Hindlimb muscle (tissue), 1 donor: ENCODE measurements around the gene CEMIP. TPM values are rescaled to one million over a fixed set of nuclear protein-coding genes. Genes with fewer than 3 reads are reported as not detected.

Experiments
- DNase-seq: peaks from one replicate; pipeline ENCODE4 v3.0.0-alpha.2; 2013
- polyA plus RNA-seq: library from polyadenylated mRNA; unstranded; fragments of 120-200 nt; gene quantifications from one replicate; pipeline ENCODE4 v1.2.1, GENCODE V29; 2013; ENCODE audit not compliant: insufficient read length

The CEMIP gene
- polyA plus RNA-seq, 1 donor, result 2.1 TPM

DNA sequence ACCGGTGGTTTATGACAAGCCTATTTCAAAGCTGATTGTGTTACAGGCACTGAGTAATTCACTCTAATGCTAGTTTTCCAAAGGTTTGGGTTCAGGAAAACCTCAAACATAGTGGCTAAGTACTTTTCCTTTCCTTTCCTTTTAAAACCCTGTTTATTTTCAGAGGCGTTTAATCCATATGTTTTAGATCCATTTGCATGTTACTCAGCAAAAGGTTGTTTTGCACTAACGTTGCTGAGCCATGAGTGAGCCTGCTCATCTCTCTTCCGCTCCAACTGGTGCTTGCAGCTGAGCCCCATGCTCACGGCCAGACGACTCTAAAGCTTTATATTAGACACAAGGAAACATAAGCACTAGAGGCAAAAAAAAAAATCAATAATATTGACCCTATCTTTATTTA lies 9.4 kb downstream of the CEMIP start:
- no peak for DNase-seq

DNA sequence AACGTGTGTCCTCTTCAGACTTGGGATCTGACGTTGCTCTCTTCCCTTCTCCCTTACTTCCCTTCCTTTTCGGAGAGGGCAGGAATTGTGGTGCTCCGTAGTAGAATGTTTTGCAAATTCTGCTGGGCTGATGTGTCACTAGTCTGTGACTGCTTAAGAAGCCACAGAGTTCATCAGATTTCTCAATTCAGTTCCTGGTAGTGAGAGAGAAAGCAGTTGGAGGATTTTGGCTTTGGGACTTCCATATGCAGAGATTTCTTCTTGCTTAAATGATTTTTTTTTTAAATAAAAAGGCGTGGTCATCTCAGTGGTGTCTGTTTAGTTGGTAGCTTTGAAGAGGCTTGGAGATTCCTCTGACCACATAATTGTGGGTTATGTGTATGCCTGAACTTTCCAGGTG lies 10.1 kb downstream of the CEMIP start:
- no peak for DNase-seq

DNA sequence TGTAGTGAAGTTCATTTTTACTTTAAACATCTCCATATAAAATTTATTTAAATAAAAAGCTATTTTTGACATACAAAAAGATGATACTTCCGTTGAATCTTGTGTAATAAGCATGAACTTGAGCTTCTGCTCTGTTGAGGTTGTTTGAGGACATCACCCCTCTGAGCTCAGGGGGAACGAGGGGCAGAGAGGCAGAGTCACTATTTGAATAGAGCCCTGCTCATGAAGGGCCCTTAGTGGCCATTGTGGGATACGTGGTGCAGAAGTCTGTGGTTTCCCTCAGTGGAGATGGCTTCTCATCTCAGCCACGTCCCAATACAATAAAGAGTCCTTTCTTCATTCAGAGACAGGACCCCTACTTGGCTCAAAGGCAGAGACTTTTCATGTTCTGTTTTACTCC lies 10.6 kb downstream of the CEMIP start:
- DNase-seq, result no peak

DNA sequence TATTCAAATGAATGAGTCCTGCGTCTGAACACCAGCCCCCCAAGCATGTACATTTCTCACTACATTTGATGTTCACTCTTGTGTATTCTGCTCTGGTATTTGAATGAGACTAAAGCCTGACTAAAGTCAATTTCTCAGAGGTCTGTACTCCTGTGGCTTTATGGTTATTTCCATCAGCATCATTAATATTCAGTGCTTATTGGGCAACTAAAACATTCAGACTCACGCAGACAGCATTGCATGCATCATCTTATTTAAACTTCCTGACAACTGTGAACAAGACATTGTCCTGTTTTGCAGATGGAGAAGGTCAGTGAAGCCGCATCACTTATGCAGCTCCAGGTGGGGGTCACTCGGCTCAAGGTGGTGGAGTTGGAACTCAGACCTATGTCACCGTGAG lies 11.1 kb downstream of the CEMIP start:
- no peak for DNase-seq

DNA sequence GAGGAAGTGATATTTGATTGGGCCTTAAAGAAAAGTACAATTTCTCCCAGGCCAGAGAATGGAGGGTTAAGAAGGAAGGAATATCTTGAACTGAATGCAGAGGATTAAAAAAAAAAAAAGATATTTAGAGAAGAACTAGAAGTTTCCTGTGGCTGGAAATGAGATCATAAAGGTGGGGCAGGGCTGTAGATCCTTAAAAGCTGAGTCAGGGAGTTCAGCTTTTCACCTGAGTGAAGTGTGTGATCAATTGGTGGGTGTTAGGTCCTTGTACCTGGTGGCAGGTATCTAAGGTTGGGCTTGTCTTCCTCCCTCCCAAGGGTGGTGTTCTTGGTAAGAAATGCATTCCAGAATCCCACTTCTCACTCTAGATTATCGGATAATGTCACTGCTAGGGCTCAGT lies 11.8 kb downstream of the CEMIP start:
- DNase-seq, result no peak

DNA sequence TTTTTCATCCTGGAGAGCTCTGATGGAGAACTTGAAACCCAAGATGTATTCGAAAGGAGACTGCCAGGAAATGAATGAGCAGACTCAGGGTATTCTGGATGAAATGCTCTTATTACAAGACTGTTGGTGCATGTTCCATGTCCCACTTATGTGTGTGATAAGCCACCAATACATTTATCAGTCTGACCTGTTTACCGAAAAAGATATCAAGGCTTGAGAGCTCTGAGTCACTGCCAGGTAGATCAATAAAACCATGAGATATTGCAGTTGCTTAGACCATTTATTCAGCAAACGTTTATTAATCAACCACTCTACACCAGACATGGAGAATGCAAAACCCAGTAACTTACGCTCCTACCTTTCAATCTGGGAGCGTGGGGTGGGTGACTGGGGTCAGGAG lies 17.2 kb downstream of the CEMIP start:
- DNase-seq, result no peak

DNA sequence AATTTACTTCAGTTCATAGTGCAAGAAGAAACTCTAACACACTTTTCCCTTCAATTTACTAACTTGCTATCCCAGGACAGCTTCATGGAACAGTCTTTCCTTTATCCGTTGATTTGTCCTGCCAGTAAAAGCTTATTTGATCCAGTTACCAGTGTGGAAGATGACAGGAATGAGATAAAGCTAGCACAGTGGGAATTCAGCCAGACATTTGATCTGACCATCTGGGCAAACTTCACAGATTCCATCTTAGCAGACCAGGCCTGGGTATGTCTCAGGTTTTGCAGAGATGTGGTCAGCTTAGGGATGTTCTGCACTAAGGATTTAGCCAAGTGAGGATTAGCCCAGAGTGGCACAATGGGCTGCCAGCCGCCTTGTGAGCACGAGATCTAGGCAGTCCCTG lies 19.7 kb downstream of the CEMIP start:
- DNase-seq, result no peak

DNA sequence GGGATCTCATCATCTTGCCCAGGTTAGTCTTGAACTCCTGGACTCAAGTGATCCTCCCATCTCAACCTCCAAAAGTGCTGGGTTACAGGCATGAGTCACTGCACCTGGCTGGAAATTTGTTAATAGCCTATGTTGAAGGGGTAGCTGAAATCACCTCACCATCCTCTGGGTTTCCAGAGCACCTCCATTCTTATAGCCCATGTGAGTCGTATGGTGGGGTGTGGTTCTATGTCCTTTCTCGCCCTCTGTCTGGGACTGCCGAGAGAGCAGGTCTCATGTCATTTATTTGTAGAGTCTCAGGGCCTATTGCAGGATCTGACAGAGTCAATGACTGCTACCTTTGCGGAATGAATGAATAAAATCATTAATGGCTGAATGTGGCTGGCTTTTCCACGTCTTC lies 20.9 kb downstream of the CEMIP start:
- no peak for DNase-seq

DNA sequence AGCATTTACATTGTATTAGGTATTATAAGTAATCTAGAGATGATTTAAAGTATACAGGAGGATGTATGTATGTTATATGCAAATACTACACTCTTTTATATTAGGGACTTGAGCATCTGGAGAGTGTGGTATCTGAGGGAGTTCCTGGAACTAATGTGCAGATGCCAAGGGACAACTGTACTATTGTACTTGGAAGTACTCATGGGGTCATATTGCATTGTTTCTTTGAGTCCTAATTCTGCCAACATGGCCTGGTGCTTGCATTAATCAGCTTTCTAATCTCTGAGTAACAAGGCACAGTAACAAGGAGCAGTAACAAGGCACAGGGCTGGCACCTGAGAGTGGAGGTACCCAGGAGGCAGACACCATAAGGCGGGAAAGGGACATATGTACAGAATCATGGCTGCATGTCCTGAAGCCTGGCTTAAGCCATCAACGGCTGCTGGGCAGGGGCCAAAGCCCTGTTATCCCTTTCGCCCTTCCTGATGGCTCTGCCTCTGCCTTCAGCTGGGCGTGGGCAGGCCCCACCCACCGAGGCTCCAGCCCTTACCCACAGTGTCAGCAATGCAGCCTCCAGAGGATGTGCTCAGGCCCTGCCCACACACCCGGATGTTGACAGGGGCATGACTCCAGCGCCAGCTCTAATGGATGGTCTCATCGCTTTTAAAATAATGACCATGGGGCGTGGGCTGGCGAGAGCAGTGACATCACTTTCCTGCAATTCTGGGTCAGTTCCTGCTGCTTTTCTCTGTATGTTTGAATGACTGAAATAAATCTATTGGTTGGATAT lies 22.9 kb downstream of the CEMIP start:
- no peak for DNase-seq

DNA sequence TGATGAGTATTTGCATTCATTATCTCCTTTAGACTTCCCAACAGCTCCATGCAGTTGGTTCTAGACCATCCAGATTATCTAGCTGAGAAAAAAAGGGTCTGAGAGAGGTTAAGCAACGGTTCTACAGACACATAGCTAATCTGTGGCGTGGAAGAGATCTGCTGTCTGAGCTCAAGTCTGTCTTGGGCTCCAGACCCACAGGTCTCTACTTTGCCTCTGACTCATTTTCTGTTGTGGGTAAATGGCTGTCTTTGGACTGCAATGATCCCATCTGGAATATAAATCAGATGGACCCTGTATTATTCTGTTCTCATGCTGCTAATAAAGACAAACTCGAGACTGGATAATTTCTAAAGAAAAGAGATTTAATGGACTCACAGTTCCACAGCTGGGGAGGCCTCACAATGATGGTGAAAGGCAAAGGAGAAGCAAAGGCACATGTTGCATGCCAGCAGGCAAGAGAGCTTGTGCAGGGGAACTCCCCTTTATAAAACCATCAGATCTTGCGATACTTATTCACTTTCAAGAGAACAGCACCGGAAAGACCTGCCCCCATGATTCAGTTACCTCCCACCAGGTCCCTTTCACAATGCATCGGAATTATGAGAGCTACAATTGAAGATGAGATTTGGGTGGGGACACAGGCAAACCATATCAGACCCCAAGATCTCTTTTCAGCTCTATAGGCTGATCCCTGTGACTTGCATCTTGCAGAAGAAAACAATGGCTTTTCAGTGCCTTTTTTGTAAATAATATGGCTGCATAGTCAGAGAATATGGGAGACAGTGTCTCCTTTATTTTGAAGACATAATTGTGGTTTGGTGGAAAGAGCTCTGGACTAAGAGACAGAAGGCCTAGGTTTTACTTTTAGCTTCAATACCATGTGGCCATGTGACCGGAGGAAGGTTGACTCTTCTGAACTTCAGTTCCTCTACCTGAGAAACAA lies 24.7 kb downstream of the CEMIP start:
- no peak for DNase-seq

DNA sequence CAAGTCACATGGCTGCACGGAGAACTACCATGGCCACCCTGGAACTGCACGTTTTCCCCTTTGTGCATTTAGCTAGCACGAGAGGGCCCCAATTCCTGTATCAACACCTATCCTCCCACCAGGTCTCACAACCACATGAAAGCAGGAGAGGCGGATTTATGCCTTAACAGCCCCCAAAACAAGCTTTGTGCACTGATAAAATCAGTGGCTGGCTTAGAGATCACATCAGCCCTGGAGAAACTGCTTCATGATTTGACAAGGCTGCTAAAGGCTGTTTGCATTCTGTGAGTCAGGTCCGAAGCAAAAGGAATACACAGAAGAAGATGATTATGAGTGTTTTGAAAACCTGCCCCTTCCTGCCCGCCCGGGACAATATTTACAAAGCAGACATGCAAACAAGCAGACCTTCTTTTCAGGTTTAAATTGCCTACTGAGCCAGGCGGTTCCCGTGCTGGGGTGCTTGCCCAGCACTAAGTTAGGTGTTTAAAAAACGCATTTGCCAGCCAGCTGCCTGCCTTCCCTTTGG lies 25.9 kb downstream of the CEMIP start:
- no peak for DNase-seq

DNA sequence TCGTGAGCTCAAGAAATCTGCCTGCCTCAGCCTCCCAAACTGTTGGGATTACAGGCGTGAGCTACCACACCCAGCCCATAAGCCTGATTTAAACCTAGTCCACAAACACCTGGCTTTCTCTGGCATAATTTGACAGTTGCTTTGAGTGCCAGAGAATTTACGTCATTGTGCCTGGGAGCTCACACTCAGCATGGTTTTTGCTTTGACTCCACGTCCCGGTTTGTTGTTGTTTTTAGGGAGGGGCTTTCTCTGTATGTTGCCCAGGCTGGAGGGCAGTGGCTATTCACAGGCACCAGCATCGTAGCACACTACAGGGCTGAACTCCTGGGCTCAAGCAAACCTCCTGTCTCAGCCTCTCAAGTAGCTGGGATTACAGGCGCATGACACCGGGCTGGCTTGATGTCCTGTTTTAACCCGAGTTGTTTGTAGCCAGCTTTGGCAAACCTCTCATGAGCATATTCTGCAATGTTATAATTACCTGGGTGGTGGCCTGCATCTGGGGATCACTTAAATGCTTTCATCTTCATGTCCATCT lies 32.7 kb downstream of the CEMIP start:
- DNase-seq, result no peak

DNA sequence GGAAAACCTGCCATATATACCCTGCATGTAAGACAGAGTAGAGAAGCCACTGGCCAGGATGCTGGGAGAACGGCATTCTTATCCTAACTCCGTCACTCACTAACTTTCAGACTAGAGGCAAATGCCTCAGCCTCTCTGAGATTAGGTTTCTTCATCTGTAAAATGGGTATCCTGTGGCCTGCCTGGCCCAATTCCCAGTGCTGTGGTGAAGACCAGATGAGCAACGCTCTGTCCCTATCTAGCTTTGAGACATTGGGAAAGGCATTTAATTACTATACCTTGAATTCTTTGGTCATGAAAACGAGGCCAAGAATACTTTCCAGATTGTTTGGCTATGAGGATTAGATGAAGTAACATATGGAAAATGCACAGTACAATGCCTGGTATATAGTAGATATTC lies 35.9 kb downstream of the CEMIP start:
- DNase-seq, result no peak

DNA sequence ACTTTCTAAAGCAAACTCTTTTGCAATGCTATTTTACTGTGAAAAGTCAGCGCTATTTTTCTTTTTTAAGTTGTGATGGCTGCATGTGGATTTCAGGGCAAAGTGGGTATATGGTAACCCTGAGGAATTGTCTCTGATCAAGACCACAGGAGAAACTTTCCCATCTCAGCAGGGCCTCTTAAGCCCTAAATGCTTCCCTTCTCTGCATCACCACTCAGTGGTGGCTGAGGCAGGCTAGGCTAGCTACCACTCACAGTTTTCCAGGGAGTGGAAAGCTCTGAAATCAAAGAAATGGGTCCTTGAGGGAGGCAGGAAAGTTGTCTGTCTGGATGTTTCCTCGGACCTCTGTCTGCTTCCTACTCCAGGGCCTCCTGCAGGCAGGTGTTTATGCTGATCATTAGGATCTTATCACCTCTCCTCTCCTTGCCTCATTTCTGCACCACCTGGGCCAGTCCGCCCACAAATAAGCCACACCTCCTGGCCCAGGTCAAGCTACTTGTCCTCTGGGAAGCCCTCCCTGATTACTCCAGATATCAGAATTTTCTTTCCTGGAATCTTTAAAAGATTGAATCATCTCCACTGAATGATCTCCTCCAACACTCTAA lies 37.0 kb downstream of the CEMIP start:
- no peak for DNase-seq

DNA sequence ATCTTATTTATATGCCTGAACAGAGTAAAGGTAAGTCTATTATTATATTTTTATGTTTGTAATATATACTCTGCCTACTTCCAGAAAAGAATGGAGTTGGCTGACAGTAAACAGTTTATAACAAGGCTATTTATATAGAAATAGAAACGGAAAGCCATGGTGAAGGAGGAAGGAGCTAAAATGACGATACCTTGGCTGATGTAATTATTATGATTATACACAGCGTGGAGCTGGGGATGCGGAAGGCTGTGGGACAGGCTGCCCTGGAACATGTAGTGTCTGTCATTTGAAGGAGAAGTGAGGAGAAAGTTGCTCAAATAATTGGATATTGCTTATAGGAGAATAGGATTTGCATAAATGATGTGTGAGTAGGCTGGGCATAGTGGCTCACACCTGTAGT lies 37.8 kb downstream of the CEMIP start:
- no peak for DNase-seq

DNA sequence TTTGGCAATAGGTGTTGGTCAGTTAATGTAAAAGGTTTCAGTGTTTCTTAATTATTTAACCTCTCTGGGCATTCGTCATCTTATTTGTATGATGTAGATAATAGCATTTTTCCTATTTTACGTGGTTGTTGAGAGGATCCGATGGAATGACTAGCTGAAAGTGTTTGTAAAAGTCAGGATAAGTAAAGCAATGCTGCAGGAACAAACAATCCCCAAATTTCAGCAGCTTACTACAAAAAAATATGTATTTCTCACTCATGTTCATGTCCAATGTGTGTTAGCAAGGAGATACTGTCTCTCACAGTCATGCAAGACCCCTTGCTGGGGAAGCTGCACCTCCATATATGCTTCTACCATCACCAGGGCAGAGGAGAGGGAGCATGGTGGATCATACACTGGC lies 38.7 kb downstream of the CEMIP start:
- DNase-seq, result no peak

DNA sequence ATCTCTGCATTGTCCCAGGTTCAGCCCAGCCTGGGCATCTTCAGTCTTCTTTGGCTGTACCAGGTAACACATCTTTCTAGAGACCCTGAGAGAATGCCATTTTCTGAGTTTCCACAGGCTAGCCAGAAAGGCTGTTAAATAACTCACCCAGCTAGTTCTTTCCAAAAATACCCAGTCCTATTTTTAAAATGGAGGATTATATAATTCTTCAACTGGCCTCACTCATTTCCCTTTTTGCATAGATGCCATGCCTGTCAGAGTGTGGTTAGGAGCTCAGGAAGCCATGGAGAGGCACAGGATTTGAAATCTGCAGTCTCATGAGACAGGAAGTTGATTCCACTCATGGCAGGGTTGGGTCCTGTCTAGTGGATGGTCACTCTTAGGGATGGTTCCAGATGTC lies 39.8 kb downstream of the CEMIP start:
- no peak for DNase-seq

DNA sequence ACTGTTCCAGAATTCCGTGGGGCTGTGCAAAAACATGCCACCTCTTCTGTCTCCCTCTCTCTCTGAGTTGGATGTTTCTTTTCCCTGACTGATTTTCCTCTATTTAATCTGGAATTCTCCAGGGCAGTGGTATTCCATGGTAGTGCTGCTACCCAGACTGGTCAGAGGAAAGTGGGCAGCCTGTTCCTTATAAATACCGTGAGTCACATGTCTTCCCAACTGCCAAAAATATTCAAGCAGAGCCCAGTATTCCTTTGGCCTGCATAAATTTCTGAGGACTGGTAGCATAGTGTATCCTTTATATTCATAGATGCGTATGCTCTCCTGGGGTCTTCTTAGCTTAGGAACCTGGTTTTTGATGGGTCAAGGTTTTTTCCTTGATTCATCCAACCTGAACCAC lies 40.9 kb downstream of the CEMIP start:
- no peak for DNase-seq

DNA sequence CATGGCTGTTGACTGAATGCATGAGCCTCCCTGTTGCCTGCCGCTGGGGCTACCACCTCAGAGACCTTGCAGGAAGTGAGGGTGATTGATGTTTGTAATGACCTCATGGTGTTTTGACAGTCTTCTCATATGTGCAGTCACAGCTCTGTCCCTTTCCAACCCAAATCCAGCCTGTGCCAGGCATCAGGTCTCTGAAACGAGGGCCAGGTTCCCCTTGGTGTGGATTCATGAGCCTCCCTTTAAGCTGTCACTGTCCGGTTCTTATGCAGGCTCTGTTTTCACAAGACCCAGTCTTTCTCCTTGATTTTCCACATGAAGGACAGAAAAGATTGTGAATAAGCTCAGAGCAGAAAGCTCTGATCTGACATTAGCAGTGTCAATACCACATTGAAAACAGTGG lies 43.1 kb downstream of the CEMIP start:
- DNase-seq, result no peak

DNA sequence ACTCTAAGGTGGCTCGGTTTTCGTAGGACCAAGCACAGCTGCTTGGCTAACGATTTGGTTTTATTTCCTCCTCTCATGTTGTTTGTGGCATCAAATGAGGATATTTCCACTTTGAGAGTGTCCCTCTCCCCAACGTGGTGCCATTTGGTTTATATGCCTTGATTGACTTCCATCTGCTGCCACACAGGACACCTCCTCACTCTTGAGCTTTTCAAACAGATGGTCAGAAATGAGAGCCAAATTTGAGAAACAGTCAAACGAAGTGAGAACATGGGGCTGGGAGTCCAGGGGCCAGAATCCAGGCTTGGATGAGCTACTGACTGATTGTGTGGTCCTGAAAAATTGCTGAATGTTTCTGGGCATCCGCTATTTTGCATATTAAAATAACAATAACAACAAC lies 43.5 kb downstream of the CEMIP start:
- no peak for DNase-seq

DNA sequence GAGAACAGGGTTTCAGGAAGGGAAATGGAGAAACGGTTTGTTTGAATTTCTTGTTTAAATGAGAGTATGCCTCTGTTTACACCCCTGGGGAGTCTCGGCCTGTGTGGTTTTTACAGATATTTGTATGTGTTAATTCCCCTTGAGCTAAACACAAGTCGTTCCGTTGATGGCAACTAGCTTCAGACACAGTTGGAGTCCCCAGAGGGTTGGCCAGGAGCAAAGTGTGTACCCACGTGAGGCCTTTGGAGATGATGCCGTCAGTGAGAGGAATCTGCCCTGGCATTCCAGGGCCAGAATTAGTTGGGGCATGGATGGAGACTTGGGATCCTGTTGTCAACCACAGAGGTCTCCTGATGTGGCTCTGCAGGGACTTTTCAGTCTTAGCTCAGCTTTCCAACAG lies 44.0 kb downstream of the CEMIP start:
- DNase-seq, result no peak

DNA sequence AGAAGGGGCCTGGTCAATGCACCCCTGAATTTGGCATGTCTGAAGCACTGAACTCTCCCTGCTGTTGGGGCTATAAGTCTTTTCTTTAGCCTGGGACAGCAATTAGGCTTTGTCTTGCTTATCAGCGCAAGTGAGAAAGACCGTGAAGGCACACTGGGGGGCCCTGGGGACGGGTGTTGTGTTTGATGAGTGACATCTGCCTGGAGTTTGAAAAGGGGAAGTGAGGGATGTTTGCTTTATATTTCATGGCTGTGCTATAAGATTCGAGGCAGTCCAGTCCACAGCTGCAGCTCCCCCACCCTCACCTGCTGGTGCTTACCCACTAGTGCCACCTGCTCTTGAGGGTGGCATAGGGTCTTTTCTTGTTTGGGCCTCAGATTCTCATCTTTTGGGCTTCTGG lies 44.8 kb downstream of the CEMIP start:
- no peak for DNase-seq
